Measurements from ENCODE around the gene SMIM14.
"Not testable (repeated sequence)": the region's sequence is repeated elsewhere in the genome, so short reads cannot be mapped to it uniquely, and the experiment has no call there.

SMIM14 gene

DNA sequence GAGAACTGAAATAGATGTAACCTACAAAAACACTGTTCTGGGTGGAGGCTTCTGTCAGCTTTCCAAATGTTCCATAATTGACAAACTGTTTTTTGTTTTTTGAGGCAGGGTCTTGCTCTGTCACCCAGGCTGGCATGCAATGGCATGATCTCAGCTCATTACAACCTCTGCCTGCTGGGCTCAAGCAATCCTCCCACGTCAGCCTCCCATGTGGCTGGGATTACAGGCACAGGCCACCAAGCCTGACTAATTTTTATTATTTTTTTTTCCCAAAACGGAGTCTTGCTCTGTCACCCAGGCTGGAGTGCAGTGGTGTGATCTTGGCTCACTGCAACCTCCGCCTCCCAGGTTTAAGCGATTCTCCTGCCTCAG, 136.0 kb downstream of the SMIM14 start:
- not testable (repeated sequence) for DNase-seq (ENCODE audit: low spot score in 2 of 2); H3K27me3 Mint-ChIP-seq; H3K9me3 Mint-ChIP-seq; H3K27ac Mint-ChIP-seq; ATAC-seq (ENCODE audit: low read depth); H3K4me3 Mint-ChIP-seq; H3K4me1 Mint-ChIP-seq
- H3K36me3 Mint-ChIP-seq: peaks cover 23% of the 10 kb centered on the region

- no peak for DNase-seq (ENCODE audit: low spot score in 2 of 2)
- Mint-ChIP-seq H3K4me1 (no peaks in the 10 kb centered on the region), H3K27ac (no peak overlapping the region)
Observed at GRCh38 chr4:39502019-39502663, 136.5 kb downstream of the SMIM14 start.

GRCh38 chr4:39498727-39499020, 140.0 kb downstream of the SMIM14 start:
- Mint-ChIP-seq H3K36me3 (peaks cover 14% of the 10 kb centered on the region), H3K27ac (no peak overlapping the region), H3K27me3 (no peaks in the 10 kb centered on the region), H3K4me3 (no peak overlapping the region), H3K4me1 (no peaks in the 10 kb centered on the region), H3K9me3 (no peaks in the 10 kb centered on the region)
- ATAC-seq (ENCODE audit: low read depth): no peak
- DNase-seq (ENCODE audit: low spot score in 2 of 2): no peak

More at GRCh38 chr4:39502019-39502663, 136.5 kb downstream of the SMIM14 start:
- Mint-ChIP-seq H3K4me3 (no peak overlapping the region), H3K9me3 (no peaks in the 10 kb centered on the region), H3K27me3 (no peaks in the 10 kb centered on the region), H3K36me3 (peaks cover 23% of the 10 kb centered on the region)
- no peak for ATAC-seq (ENCODE audit: low read depth)

- no peak overlapping the region for H3K27ac Mint-ChIP-seq
- no peak for DNase-seq (ENCODE audit: low spot score in 2 of 2)
- H3K4me3 Mint-ChIP-seq: no peak overlapping the region
- peaks cover 9% of the 10 kb centered on the region for H3K36me3 Mint-ChIP-seq
- no peaks in the 10 kb centered on the region for H3K27me3 Mint-ChIP-seq
- H3K4me1 Mint-ChIP-seq: no peaks in the 10 kb centered on the region
- no peak for ATAC-seq (ENCODE audit: low read depth)
- H3K9me3 Mint-ChIP-seq: no peaks in the 10 kb centered on the region
Observed at GRCh38 chr4:39497909-39498726, 140.5 kb downstream of the SMIM14 start.

Data from memory B cell (primary cell).